Measurements from ENCODE around the gene TMEM237.
"Not testable (repeated sequence)": the region's sequence is repeated elsewhere in the genome, so short reads cannot be mapped to it uniquely, and the experiment has no call there.

TMEM237 gene

GRCh38 chr2:201643216-201643890 lies at the start of gene TMEM237:
Gene TMEM237 (minus strand): TSS chr2:201643503. CDS start chr2:201643400, 103 bp downstream.
- no peak for DNase-seq (ENCODE audit: low read depth in 2 of 2)

GRCh38 chr2:201685156-201685555 lies 41.9 kb upstream of the TMEM237 start:
- no peak for DNase-seq (ENCODE audit: low read depth in 2 of 2)

GRCh38 chr2:201680743-201681142 lies 37.4 kb upstream of the TMEM237 start:
- no peak for DNase-seq (ENCODE audit: low read depth in 2 of 2)

- no peak for DNase-seq (ENCODE audit: low read depth in 2 of 2)
Measured at GRCh38 chr2:201678401-201678800, 35.1 kb upstream of the TMEM237 start.

GRCh38 chr2:201675454-201675853 lies 32.2 kb upstream of the TMEM237 start:
- DNase-seq (ENCODE audit: low read depth in 2 of 2) = no peak

- no peak for DNase-seq (ENCODE audit: low read depth in 2 of 2)
Measured at GRCh38 chr2:201674794-201675193, 31.5 kb upstream of the TMEM237 start.

GRCh38 chr2:201674298-201674697 lies 31.0 kb upstream of the TMEM237 start:
- DNase-seq (ENCODE audit: low read depth in 2 of 2) = no peak

- no peak for DNase-seq (ENCODE audit: low read depth in 2 of 2)
Measured at GRCh38 chr2:201673546-201673945, 30.2 kb upstream of the TMEM237 start.

- DNase-seq (ENCODE audit: low read depth in 2 of 2) = not testable (repeated sequence)
Measured at GRCh38 chr2:201671205-201671604, 27.9 kb upstream of the TMEM237 start.

GRCh38 chr2:201669865-201670264 lies 26.6 kb upstream of the TMEM237 start:
- DNase-seq (ENCODE audit: low read depth in 2 of 2) = no peak

GRCh38 chr2:201668402-201668910 lies 25.2 kb upstream of the TMEM237 start:
- no peak for DNase-seq (ENCODE audit: low read depth in 2 of 2)

GRCh38 chr2:201664334-201664733 lies 21.0 kb upstream of the TMEM237 start:
- no peak for DNase-seq (ENCODE audit: low read depth in 2 of 2)

GRCh38 chr2:201661366-201661765 lies 18.1 kb upstream of the TMEM237 start:
- DNase-seq (ENCODE audit: low read depth in 2 of 2) = no peak

GRCh38 chr2:201660293-201660895 lies 17.1 kb upstream of the TMEM237 start:
- no peak for DNase-seq (ENCODE audit: low read depth in 2 of 2)

- DNase-seq (ENCODE audit: low read depth in 2 of 2) = no peak
Measured at GRCh38 chr2:201656740-201657139, 13.4 kb upstream of the TMEM237 start.

GRCh38 chr2:201656102-201656501 lies 12.8 kb upstream of the TMEM237 start:
- no peak for DNase-seq (ENCODE audit: low read depth in 2 of 2)

GRCh38 chr2:201654616-201655384 lies 11.5 kb upstream of the TMEM237 start:
- DNase-seq (ENCODE audit: low read depth in 2 of 2) = no peak

- no peak for DNase-seq (ENCODE audit: low read depth in 2 of 2)
Measured at GRCh38 chr2:201653221-201653620, 9.9 kb upstream of the TMEM237 start.

GRCh38 chr2:201649442-201649841 lies 6.1 kb upstream of the TMEM237 start:
- no peak for DNase-seq (ENCODE audit: low read depth in 2 of 2)

GRCh38 chr2:201647431-201647830 lies 4.1 kb upstream of the TMEM237 start:
- DNase-seq (ENCODE audit: low read depth in 2 of 2) = no peak

GRCh38 chr2:201644001-201644400 lies 698 bp upstream of the TMEM237 start:
- DNase-seq (ENCODE audit: low read depth in 2 of 2) = no peak

- peak; percentile 44 to 73 for DNase-seq (ENCODE audit: low read depth in 2 of 2)
Measured at GRCh38 chr2:201642579-201643215, 606 bp downstream of the TMEM237 start.

All from stimulated activated CD4-positive, alpha-beta T cell treated with anti-CD3 and anti-CD28 coated beads, Interleukin-1b, Interleukin-23, amount 100 ng/mL, for 1 hour (primary cell).